ENCODE measurements around the gene VPS37D.
"Not testable (repeated sequence)": the region's sequence is repeated elsewhere in the genome, so short reads cannot be mapped to it uniquely, and the experiment has no call there.

Gene VPS37D

DNA sequence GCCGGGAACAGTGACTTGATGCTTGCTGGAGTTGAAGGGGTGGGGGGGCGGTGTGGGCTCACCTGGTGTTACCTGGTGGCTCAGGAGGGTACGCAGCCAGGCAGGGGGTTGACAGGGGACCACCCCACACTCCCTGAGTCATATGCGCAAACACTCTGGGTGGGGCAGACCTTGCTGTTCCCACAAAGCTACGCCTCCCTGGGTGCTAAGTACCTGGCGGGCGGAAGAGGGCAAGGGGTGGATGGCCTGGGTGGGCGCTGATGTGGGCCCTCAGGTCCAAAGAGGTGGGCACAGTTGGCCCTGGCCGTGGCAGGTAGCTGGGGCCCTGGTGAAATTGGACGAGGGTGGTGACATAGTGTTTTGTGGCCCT is 37.9 kb downstream of the VPS37D start:
- H3K4me3 ChIP-seq (ENCODE audit: low read length) = no peak overlapping the region
- TF ChIP-seq CTCF (IDR thresholded peaks at IDR 0.05; ENCODE audit: insufficient read depth, low read depth, low read length, missing control alignments) = no peak
- DNase-seq (ENCODE audit: low read depth) = peak; percentile 30

DNA sequence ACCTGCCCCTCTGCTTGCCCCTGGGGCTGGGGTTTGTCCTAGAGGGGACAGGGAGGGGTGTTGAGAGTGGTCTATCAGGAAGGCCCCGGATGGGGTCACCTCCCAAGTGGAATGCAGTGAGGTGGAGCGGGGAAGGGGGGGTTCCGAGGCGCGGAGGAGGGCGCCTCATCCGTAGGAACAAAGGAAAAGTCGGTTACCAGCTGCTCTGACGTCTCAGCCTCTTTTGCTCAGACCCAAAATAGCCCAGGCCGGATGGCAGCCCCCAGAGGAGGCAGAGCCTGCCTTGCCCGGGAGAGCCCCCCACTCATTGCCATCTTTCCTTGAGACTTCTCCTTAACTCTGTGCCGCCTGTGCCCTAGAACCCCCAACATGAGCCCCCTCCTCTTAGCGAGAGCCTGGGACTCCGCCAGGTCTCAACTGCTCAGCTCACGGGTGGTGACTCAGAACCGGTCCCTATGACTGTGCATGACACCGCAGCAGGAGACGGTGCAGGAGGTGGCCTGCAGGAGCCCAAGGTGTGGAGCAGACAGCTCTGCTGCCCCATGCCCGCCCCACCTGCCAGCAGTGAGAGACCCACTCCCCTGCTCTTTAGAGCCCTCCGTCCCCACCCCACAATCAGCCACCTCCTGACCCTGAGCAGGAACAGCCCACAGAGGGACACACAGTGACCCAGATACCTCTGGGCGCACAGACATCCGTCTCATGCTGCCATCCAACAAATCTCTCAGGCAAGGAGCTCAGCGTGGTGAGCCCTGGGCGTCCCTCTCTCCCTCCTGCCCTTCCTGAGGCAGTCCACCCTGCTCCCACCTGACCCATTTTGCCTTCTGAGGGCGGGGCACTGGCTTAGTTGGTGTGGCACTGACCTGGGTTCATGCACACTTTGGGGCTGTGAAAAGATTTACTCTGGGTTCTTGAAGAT is 38.8 kb downstream of the VPS37D start:
- H3K4me3 ChIP-seq (ENCODE audit: low read length) = no peak overlapping the region
- peak; percentile 5 for TF ChIP-seq CTCF (IDR thresholded peaks at IDR 0.05; ENCODE audit: insufficient read depth, low read depth, low read length, missing control alignments)
- DNase-seq (ENCODE audit: low read depth) = peak; percentile 84

GRCh38 chr7:73707045-73707631 is 39.5 kb downstream of the VPS37D start:
- H3K4me3 ChIP-seq (ENCODE audit: low read length) = no peak overlapping the region
- TF ChIP-seq CTCF (IDR thresholded peaks at IDR 0.05; ENCODE audit: insufficient read depth, low read depth, low read length, missing control alignments) = no peak
- peak; percentile 60 for DNase-seq (ENCODE audit: low read depth)

DNA sequence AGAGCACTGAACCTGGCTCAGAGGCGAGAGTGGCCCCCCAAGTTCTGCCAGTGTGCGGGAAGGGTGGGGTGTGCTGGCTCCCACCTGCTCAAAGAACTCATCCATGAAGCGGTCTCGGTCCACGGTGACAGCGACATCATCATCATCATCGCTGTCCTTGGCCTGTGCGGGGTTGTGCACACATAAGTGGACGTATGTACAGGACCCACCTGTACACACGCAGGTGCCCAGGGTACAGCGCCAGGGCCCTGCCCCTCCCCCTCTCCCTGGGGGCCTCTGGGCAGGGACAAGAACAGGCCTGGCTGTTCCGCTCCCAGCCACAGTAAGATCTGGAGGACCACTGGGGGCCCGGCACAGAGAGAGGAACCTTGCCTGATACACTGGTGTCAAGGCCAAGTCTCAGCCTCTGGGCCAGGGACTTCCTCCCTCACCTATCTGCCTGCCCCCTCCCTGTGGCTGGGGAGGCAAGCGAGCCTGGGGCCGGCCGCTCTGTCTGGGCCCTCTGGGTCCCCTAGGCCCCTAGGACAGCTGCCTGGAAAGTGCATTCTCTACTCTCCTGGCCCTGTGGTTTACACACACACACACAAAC is 41.4 kb downstream of the VPS37D start:
- H3K4me3 ChIP-seq (ENCODE audit: low read length) = no peak overlapping the region
- no peak for DNase-seq (ENCODE audit: low read depth)
- TF ChIP-seq CTCF (IDR thresholded peaks at IDR 0.05; ENCODE audit: insufficient read depth, low read depth, low read length, missing control alignments) = no peak

DNA sequence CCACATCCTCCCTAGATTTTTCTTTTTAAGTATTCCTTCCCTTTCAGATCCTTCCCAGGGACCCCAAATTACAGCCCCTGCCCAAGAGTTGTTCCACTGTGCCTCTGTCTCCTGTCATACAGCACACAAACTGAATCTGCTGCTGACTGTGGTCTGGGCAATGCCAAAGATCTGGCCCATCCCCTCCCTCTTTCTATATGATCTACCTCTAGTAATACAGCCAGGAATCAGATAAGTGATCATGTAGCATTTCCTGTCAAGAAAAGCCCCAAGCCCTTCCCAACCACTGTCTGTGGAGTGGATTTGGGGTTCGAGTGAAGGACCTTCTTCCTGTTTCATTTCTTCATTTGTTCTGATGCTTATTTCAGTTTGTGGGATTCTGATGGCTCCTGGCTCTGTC is 45.1 kb downstream of the VPS37D start:
- no peak for TF ChIP-seq CTCF (IDR thresholded peaks at IDR 0.05; ENCODE audit: insufficient read depth, low read depth, low read length, missing control alignments)
- H3K4me3 ChIP-seq (ENCODE audit: low read length) = no peak overlapping the region
- no peak for DNase-seq (ENCODE audit: low read depth)

DNA sequence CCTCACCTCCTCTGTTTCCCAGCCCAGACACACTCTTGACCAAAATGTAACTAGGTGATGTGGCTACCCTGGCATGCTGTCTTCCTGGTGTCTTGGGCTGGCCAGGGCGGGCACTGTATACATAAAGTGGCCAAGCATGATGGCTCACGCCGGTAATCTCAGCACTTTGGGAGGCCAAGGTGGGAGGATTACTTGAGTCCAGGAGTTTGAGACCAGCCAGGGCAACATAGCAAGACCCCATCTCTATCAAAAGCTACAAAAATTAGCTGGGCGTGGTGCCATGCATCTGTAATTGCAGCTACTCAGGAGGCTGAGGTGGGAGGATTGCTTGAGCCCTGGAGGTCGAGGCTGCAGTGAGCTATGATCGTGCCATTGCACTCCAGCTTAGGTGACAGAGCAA is 45.7 kb downstream of the VPS37D start:
- H3K4me3 ChIP-seq (ENCODE audit: low read length); DNase-seq (ENCODE audit: low read depth): not testable (repeated sequence)

GRCh38 chr7:73715648-73716317 is 48.2 kb downstream of the VPS37D start:
- peak; percentile 7 for TF ChIP-seq CTCF (IDR thresholded peaks at IDR 0.05; ENCODE audit: insufficient read depth, low read depth, low read length, missing control alignments)
- H3K4me3 ChIP-seq (ENCODE audit: low read length) = no peak overlapping the region
- peak; percentile 99 for DNase-seq (ENCODE audit: low read depth)

All from epithelial cell of esophagus (primary cell).